Transverse colon (tissue), 3 donors: Measurements from ENCODE around the gene THSD8.
"Not testable (repeated sequence)": the region's sequence is repeated elsewhere in the genome, so short reads cannot be mapped to it uniquely, and the experiment has no call there.

ENCODE experiments used
- POLR2A ChIP-seq: fragments of 450-650 bp; IDR thresholded peaks from one replicate; pipeline ENCODE4 v1.6.1; 2016; ENCODE audit warnings: antibody characterized with exemption, mild to moderate bottlenecking, moderate library complexity
- TF ChIP-seq, protein P1 (sequence below), 5 experiments: fragments of 200-600 bp in 3 of 5; fragments of 450-650 bp in 2 of 5; sonication (generic) in 3 of 5; IDR thresholded peaks; 1 replicate in 2 of 5; 2 replicates in 3 of 5; pipeline ENCODE4 v1.5.1; 2016 to 2017; ENCODE audit warnings: antibody characterized with exemption in 5 of 5, inconsistent platforms in 3 of 5, mild to moderate bottlenecking in 2 of 5, moderate library complexity in 1 of 5

DNA sequence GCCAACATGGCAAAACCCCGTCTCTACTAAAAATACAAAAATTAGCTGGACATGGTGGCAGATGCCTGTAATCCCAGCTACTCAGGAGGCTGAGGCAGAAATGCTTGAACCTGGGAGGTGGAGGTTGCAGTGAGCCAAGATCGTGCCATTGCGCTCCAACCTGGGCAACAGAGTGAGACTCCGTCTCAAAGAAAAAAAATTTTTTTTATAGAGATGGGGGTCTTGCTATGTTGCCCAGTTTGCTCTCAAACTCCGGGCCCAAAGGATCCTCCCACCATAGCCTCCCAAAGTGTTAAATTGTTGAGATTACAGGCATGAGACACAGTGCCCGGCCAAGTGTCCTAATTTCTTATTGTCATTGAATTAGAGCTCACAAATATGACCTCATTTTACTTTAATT is 15.3 kb downstream of the THSD8 start:
- not testable (repeated sequence) for TF ChIP-seq POLR2A
- TF ChIP-seq, protein P1, sequence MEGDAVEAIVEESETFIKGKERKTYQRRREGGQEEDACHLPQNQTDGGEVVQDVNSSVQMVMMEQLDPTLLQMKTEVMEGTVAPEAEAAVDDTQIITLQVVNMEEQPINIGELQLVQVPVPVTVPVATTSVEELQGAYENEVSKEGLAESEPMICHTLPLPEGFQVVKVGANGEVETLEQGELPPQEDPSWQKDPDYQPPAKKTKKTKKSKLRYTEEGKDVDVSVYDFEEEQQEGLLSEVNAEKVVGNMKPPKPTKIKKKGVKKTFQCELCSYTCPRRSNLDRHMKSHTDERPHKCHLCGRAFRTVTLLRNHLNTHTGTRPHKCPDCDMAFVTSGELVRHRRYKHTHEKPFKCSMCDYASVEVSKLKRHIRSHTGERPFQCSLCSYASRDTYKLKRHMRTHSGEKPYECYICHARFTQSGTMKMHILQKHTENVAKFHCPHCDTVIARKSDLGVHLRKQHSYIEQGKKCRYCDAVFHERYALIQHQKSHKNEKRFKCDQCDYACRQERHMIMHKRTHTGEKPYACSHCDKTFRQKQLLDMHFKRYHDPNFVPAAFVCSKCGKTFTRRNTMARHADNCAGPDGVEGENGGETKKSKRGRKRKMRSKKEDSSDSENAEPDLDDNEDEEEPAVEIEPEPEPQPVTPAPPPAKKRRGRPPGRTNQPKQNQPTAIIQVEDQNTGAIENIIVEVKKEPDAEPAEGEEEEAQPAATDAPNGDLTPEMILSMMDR (IDR thresholded peaks at IDR 0.05) = not testable (repeated sequence)
